DMS114 treated with DMSO at 0.1 percent for 48 hours (cell line): ENCODE results near the gene CYB561.

ENCODE experiments used
- DNase-seq: peaks from one replicate; lab custom pipeline; 2025; ENCODE audit not compliant: unreplicated experiment; lab: John Stamatoyannopoulos, UW

Gene CYB561

DNA sequence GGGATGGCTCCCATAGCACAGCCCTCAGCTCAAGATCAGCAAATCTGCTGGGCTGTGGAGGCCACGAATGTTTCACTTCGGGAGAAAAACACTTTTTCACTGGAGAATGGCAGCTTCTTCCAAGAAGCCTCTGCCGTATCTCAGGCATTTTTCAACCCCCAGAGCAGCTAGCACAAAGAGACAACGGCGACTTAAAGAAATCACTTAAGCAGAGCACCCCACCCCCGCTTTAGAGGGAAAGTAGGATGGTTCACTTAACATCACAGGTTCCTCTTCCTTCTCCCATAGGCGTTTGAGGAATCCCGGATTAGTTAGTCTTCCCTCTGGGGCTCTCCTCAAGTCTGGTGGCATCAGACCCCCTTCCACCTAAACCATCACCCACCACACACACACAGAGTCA is 27.6 kb downstream of the CYB561 start:
- DNase-seq: no peak

DNA sequence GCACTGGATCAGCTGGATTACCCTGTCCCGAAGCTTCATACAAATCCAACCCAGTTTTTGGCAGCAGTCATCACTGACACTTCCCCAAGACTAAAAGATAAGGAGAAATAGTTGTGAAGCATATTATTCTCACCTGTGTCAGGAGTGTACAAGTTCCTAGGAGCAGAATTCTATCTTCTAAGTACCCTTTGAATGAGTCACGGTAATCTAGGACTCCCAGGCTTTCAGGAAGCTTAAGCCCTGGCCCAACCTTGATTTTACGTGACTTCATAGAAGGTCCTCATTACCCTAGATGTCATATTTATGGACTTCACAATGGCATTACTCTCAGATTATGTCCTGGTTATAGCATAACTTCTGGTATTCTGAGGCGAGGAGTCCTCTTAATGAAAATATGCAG is 31.9 kb downstream of the CYB561 start:
- no peak for DNase-seq

DNA sequence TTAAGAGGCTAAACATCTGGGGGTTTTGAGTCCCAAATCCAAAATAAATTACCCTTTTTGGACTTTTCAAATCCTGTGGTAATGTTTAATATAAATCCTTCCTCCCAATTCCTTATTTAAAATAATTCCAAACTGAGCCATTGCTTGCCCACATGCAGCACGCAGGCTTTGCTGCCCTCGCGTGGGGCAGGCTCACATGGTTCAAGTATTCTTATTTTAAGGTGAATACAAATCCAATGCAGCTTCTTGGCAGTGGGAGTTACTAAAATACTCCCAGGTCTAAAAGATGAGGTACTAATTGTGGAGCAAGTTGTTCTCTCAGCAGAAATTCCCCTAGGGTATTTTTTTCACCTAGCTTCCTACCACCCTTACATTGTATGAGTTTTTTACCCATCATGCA is 33.0 kb downstream of the CYB561 start:
- no peak for DNase-seq

DNA sequence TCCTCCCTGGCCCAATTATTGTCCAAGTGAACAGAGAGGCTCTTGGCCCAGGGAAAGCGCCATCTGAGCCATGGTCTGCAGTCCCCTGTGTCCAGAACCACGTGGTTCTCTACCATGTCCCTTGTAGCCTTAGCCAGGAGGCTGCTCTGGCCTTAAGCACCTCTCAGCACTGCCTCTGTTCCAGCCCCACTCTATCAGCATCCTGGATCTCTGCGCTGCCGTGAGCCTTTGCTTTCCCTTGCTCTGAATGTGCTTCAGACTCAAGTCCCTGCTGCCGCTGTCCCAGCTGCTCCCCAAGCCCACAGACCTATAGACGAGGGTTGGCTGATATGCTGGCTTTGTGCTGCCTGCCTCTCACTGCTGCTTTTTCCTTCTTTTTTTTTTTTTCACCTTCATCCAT is 33.9 kb downstream of the CYB561 start:
- no peak for DNase-seq

DNA sequence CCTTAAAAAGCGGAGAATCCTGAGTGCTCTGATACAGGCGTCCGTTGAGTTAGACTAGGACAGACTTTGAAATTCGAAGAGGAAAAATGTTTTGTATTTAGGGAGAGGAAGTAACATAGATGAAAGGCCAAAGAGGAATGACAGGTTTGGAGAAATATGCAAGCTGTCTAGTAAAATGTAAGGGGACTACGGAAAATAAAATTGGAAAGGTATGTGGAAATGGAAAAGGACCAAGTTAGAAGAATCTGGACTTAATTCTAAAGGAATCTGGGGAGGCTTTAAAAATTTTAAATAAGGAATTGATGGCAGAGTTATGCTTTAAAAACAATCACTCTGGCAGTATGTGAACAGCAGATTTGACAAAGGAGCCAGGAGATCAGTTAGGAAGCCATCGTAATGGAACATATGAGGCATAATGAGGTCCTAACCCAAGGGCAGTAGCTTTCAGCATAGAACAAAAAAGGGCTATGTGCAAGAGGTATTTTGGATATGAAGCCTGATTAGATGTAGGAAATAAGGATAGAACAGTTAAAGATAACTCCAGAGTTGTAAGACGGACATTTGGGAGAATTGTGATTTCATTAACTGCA is 38.3 kb downstream of the CYB561 start:
- no peak for DNase-seq

DNA sequence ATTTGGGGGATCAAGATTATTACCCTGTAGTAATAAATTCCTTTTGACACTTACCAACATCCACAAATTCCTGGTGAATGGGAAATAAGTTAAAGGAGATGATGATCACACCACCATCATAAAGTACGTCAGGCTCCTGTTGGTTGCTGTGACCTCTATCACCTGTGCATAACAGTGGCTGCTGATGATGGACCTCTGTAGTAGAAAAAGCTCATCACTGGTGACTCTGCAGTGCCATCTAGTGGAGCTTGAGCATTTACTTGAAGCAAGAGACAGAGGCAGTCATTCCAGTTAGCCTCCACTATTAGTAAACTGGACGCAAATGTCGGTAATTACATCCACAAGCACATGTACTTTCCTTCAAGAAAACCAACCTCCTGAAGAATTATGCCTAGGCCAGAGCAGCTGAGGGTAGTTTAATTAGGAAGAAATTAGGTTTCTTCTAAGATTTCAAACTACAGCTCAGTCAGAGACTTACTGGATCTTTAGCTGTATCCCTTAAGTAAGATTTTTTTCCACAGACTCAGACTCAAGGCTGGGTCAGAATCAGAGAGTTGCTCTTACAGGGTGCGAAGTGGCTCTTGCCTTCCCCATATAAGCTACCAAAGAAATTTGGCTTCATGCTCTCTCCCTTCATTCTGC is 39.3 kb downstream of the CYB561 start:
- peak; percentile 67 for DNase-seq

DNA sequence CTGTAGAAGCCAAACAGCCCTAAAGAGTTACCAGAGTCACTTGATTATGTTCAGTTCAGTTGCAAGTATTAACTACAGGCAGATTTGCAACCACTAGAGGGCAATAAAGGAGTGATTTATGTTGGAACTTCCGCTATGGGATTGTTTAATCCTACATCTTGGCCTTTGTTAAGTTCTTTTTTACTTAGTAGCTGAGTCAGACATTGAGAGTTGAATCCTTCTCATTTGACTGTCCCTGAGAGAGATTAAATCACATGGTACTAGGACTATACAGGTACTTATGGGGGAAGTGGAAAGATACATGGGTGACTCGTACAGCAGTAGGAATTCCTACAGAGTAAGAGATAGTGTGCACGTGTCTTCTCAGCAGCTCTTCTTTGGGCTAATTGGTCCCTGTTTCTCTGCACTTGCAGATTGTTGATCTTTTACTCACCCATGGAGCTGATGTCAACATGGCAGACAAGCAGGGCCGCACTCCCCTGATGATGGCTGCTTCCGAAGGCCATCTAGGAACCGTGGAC is 40.3 kb downstream of the CYB561 start:
- DNase-seq: peak; percentile 61

DNA sequence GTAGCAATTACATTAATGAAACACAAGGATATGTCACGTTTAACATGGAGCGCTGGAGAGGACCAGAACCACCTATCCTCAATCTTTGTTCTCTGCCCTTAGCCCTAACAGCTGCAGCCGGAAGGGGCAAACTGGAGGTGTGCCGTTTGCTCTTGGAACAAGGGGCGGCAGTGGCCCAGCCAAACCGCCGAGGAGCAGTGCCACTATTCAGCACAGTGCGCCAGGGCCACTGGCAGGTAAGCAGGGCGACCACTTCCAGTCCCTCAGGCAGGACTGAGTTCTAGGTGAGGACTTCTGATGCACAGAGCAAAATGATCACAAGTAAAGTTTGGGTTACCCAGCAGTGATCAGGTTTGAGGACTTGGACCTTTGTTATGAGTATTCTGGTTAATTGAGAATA is 41.1 kb downstream of the CYB561 start:
- no peak for DNase-seq

DNA sequence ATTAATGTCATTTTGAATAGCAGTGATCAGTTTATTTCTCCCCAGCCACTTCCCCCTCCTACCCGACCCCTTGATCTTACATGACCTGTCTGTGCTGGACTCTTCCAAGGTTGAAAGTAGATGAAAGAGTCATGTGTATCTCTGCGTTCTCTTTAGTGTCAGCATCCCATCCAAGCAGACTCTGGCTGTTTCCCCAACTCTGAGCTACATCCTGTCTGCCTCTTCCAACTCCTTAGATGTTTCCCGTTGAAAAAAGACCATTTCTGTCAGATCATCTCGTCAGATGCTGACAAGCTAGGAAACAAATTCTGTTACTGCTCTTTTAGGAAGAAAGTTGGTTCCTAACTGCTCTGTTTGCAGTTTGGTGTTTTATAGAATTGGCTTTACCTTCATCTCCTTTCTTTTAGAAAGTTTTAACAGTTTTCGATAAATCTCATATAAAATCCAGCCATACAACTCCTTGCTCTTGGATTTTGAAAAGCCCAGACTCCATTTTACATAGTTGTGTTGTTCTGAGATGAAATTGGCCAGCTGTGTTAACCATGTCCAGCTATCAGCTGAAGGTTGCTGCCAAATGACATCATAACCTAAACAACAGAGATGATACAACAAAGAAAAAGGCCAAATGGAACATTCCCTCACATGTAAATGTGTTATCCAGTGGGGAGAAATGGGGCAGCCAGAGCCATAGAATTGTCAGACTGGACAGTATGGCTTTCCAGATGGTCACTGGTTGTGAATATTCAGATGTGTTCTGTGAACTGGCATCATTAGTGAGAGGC is 43.5 kb downstream of the CYB561 start:
- DNase-seq: no peak

DNA sequence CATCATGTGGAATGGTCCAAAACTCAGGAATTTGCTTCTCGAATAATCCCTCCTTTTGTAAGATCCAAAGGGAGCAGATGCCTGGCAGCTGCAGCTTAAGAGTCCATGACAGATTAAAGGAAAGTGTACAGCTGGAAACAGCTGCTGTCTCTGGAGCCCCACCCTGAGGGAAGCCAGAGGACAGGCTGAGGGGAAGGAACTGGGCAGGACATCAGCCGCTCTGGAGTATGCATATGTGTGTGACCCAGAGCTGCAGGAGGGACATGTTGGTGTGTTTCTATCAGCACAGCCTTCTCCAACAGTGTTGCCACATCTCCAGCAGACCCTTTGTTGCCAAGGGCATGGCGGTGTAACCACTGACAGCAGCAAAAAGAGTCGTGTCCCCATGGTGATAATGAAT is 46.2 kb downstream of the CYB561 start:
- DNase-seq: no peak

DNA sequence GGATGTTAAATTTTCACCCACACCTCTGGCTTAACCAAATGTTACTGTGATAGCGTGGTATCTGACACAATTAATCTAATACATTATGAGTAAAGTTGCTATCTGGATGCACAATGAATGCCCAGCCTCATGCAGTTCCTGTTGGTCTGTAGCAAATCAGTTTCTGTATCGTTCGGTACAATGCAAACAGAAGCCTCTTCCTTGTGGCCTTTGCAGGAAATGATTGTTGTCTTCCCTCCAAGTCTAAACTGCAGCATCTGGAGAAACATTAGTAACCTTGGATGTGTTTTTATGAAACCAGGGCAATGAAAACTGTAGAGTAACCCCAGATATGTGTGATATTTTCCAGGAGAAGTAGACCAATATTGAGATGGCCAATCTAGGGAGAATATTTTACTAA is 46.8 kb downstream of the CYB561 start:
- DNase-seq: no peak

DNA sequence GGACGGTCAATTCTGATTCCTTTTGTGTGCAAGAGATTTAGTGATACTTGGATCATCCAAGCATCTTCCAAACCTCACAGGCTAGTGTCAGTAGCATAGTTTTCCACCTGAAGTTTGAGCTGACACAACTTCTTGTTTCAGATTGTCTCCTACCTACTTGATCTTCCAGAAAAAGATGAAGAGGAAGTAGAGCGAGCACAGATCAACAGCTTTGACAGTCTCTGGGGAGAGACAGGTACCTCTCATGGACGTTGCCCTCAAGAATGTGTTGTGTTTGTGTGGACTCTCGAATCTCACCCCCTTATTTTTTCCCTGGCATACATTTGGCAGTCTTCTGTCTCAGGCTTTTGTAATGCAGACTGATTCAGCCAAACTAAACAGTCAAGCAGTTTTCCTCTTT is 47.4 kb downstream of the CYB561 start:
- no peak for DNase-seq

DNA sequence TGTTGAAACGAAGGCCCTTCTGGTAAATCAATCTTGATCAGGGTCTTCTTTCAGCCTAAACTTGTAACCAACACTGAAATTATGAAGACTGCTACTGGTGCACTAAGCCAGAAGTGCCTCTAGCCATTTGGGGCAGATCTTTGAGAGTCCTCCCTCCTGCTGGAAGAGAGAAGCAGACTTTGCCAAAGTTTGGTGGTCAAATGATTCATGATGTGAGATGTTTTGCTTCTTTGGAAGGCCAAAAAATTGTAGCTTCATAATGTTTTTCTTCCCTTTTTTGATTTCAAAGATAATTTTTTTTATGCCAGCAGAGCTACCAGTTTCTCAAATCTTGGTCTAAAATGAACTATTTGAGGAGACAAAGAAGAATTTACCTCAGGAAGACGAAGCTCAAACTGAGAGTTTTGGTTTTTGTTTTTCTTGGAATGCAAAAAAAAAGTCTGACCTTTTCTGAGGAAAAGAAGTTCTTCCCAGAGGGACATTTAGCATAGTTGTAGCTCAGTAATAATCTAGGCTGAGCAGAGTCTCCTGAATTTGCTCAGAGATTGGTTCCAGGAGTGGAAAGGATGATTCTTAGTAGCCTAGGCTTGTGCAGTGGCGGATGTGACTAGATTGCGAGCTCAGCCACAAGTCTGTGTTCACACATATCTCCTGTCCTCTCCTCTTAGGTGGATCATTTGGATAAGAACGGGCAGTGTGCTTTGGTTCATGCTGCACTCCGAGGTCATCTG is 50.9 kb downstream of the CYB561 start:
- DNase-seq: no peak

DNA sequence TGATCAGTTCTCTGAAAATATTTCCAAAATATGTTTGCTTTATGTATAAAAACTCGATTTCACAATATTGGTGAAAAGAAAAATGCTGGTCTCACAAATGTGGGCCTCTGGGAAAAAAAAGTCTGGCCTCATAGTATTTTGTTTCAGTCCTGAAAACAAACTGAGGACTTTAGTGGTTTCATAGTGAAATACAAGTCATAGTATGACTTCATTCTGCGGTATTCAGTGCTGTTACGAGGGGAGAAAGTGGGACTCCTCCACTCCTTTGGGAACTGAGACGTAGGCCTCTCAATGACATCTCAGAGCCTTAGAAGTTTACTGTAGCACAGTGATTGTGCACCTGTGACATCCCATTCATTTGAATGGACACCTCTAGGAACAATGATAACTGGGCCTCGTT is 56.0 kb downstream of the CYB561 start:
- DNase-seq: no peak

DNA sequence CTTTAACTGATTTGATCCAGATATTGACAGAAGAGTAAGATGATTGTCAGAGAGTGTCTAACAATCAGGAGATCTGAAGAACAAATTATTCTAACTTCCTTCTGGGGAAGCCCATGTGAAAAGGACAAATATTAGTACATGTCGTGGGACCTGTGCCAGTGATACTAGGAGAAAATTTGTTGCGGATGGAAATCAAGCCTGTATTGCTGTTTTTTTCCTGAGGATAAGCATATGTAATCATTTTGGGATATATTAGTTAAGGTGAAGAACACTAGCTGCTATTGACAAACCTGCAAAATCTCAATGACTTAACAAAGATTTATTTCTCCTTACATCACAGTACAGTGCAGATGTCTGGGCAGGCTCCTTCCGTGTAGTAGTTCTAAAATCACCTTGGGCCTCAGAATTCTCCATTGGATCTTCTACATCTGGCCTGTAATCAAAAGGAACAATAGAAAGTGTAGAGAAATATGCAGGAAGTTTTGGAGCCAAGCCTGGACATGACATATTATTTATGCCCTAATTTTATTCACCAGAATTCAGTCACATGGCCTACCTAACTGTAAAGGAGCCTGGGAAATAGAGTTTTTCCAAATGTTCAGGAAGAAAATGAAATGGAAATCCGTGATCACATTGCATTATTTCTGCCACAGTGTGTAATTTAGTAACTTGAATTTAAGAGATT is 58.3 kb downstream of the CYB561 start:
- DNase-seq: no peak

DNA sequence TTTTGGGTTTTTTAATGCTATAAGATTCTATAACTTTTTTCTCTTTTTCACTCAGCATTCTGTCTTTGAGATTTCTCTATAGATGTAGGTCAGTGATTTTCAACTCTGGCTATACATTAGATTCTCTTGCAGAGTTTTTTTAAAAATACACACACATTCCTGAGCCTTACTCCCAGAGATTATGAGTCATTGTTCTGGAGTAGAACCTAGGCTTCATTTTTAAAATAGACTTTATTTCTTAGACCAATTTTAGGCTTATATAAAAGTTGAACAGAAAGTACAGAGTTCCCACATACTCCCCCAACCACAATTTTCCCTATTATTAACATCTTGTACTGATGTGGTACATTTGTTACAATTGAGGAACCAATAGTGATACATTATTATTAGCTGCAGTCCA is 63.3 kb downstream of the CYB561 start:
- no peak for DNase-seq
